Mesenchymal stem cell (in vitro differentiated cells and primary cell): Measurements from ENCODE around the gene KIAA0513.
A peak's percentile ranks its signal among the peaks of the same experiment; 100 is the strongest.

Experiments used
- DNase-seq: peaks from one replicate; pipeline ENCODE4 v3.0.0-alpha.2; 2013
- H2AFZ ChIP-seq: one replicate; pipeline ENCODE4 v1.6.1; 2013; ENCODE audit warnings: low read depth, mild to moderate bottlenecking, control low read depth, inconsistent platforms, low read length, moderate library complexity
- H2AK5ac ChIP-seq: 2 replicates; pipeline ENCODE4 v1.6.1; 2013; ENCODE audit warnings: low read length, moderate library complexity, mild to moderate bottlenecking, inconsistent platforms; ENCODE audit not compliant: severe bottlenecking
- H2BK120ac ChIP-seq: one replicate; pipeline ENCODE4 v1.6.1; 2013; ENCODE audit warnings: low read depth, mild to moderate bottlenecking, inconsistent platforms, low read length, moderate library complexity
- H2BK12ac ChIP-seq, 2 experiments: one replicate each; pipeline ENCODE4 v1.6.1; 2013; ENCODE audit warnings: inconsistent platforms in 2 of 2, low read length in 2 of 2, mild to moderate bottlenecking in 2 of 2, moderate library complexity in 2 of 2, control low read depth in 1 of 2
- H2BK15ac ChIP-seq: one replicate; pipeline ENCODE4 v1.6.1; 2013; ENCODE audit warnings: mild to moderate bottlenecking, low read depth, inconsistent platforms; ENCODE audit not compliant: poor library complexity, severe bottlenecking
- H2BK5ac ChIP-seq: 2 replicates; pipeline ENCODE4 v1.6.1; 2013; ENCODE audit warnings: low read depth, mild to moderate bottlenecking, low read length, control low read depth, inconsistent platforms; ENCODE audit not compliant: poor library complexity, severe bottlenecking
- H3K14ac ChIP-seq, 2 experiments: one replicate each; pipeline ENCODE4 v1.6.1; 2013; ENCODE audit warnings: inconsistent platforms in 2 of 2, low read length in 2 of 2, control low read depth in 1 of 2, mild to moderate bottlenecking in 1 of 2, moderate library complexity in 1 of 2
- H3K18ac ChIP-seq, 2 experiments: one replicate each; pipeline ENCODE4 v1.6.1; 2013; ENCODE audit warnings: inconsistent platforms in 2 of 2, low read length in 2 of 2, control low read depth in 1 of 2, low read depth in 1 of 2, mild to moderate bottlenecking in 1 of 2
- H3K23ac ChIP-seq, 2 experiments: one replicate each; pipeline ENCODE4 v1.6.1; 2013; ENCODE audit warnings: inconsistent platforms in 2 of 2, low read length in 2 of 2, mild to moderate bottlenecking in 2 of 2, moderate library complexity in 2 of 2, control low read depth in 1 of 2
- H3K27ac ChIP-seq: 2 replicates; pipeline ENCODE4 v1.5.1; 2013; ENCODE audit warnings: mild to moderate bottlenecking, moderate library complexity, low read length, control low read depth, inconsistent platforms; ENCODE audit not compliant: poor library complexity, severe bottlenecking
- H3K27me3 ChIP-seq, 2 experiments: 2 replicates each; pipeline versions ENCODE4 v1.6.1 to v1.7.0; 2013; ENCODE audit warnings: low read length in 2 of 2, mild to moderate bottlenecking in 2 of 2, moderate library complexity in 2 of 2, control low read depth in 1 of 2, inconsistent platforms in 1 of 2; ENCODE audit not compliant: control insufficient read depth in 1 of 2, insufficient read depth in 1 of 2
- H3K36me3 ChIP-seq, 2 experiments: 2 replicates each; pipeline versions ENCODE4 v1.6.1 to v1.7.0; 2013; ENCODE audit warnings: low read length in 2 of 2, control low read depth in 1 of 2, inconsistent platforms in 1 of 2, low read depth in 1 of 2, mild to moderate bottlenecking in 1 of 2; ENCODE audit not compliant: insufficient read depth in 2 of 2, control insufficient read depth in 1 of 2
- H3K4ac ChIP-seq, 2 experiments: one replicate each; pipeline ENCODE4 v1.6.1; 2013; ENCODE audit warnings: inconsistent platforms in 2 of 2, low read length in 2 of 2, mild to moderate bottlenecking in 2 of 2, moderate library complexity in 2 of 2, control low read depth in 1 of 2, low read depth in 1 of 2
- H3K4me1 ChIP-seq: 2 replicates; pipeline ENCODE4 v1.6.1; 2013; ENCODE audit warnings: low read depth, low read length, control low read depth; ENCODE audit not compliant: control insufficient read depth, insufficient read depth
- H3K4me2 ChIP-seq: 2 replicates; pipeline ENCODE4 v1.6.1; 2013; ENCODE audit warnings: low read length, mild to moderate bottlenecking, inconsistent platforms; ENCODE audit not compliant: poor library complexity, severe bottlenecking
- H3K4me3 ChIP-seq, 2 experiments: 2 replicates each; pipeline versions ENCODE4 v1.5.1 to v1.7.0; 2013; ENCODE audit warnings: low read length in 2 of 2, mild to moderate bottlenecking in 2 of 2, control low read depth in 1 of 2, low read depth in 1 of 2; ENCODE audit not compliant: insufficient read depth in 1 of 2
- H3K79me1 ChIP-seq: replicated peaks from 2 replicates; pipeline ENCODE4 v1.6.1; 2013; ENCODE audit warnings: mild to moderate bottlenecking, control low read depth, low read length, inconsistent platforms; ENCODE audit not compliant: poor library complexity, severe bottlenecking
- H3K9ac ChIP-seq: 2 replicates; pipeline ENCODE4 v1.7.0; 2013; ENCODE audit warnings: mild to moderate bottlenecking, low read length, moderate library complexity
- H3K9me3 ChIP-seq: 2 replicates; pipeline ENCODE4 v1.7.0; 2013; ENCODE audit warnings: mild to moderate bottlenecking, low read length; ENCODE audit not compliant: control insufficient read depth
- H4K8ac ChIP-seq: one replicate; pipeline ENCODE4 v1.6.1; 2013; ENCODE audit warnings: inconsistent platforms, mild to moderate bottlenecking, low read length, moderate library complexity
- H4K91ac ChIP-seq: one replicate; pipeline ENCODE4 v1.6.1; 2013; ENCODE audit warnings: mild to moderate bottlenecking, low read length, inconsistent platforms
- WGBS: methylation state at CpG from one replicate; pipeline ENCODE4 v1.1.7; 2013; ENCODE audit warnings: mixed read lengths; 5-methylcytosine and 5-hydroxymethylcytosine counted together

Gene KIAA0513

GRCh38 chr16:85125570-85126393 lies 98.2 kb downstream of the KIAA0513 start:
- 92% methylated on average over 14 of the region's 16 CpGs for WGBS
- Histone ChIP-seq H2BK15ac (peak overlapping the region; percentile 78), H4K91ac (peak overlapping the region; percentile 83)

DNA sequence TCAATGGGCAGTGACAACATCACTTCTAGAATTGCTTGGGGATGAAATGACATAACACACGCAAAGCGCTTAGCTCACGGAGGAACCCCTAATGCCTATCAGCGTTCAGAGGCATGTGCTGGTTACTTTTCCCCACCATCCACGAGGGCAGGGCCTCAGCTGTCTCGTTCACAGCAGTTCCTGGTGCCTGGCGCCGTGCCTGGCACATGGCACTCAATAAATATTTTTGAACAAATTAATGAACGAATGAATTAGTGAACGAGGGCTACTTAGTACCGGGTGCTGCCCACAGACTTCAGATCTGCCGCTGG lies 98.8 kb downstream of the KIAA0513 start:
- Histone ChIP-seq H3K27ac (peak overlapping the region; percentile 76), H3K9ac (peak overlapping the region; percentile 71), H3K79me1 (no peaks in the 10 kb centered on the region), H2BK5ac (peak overlapping the region; percentile 81), H3K14ac (peak overlapping the region in 1 of 2 experiments; percentile 68), H2BK120ac (peak overlapping the region; percentile 83), H3K4me2 (no peak overlapping the region), H3K9me3 (no peaks in the 10 kb centered on the region), H4K91ac (peak overlapping the region; percentile 75), H3K18ac (peak overlapping the region; percentile 49 to 67), H3K4me1 (peaks cover 30% of the 10 kb centered on the region), H3K27me3 (no peaks in the 10 kb centered on the region), H2BK12ac (peak overlapping the region; percentile 51 to 87), H4K8ac (peak overlapping the region; percentile 89), H2AK5ac (peak overlapping the region; percentile 14), H3K4me3 (no peak overlapping the region), H3K4ac (peak overlapping the region; percentile 75 to 85), H3K36me3 (no peaks in the 10 kb centered on the region), H3K23ac (no peak overlapping the region), H2AFZ (no peak overlapping the region), H2BK15ac (no peak overlapping the region)
- DNase-seq = no peak
- WGBS = 73% methylated on average over 12 of the region's 12 CpGs

More at GRCh38 chr16:85125570-85126393, 98.2 kb downstream of the KIAA0513 start:
- H2AK5ac ChIP-seq = peak overlapping the region; percentile 49
- no peaks in the 10 kb centered on the region for H3K36me3 ChIP-seq
- H3K27ac ChIP-seq = peak overlapping the region; percentile 76
- H2BK120ac ChIP-seq = peak overlapping the region; percentile 83
- no peak overlapping the region for H3K9ac ChIP-seq
- no peak overlapping the region for H3K14ac ChIP-seq
- no peaks in the 10 kb centered on the region for H3K9me3 ChIP-seq
- H4K8ac ChIP-seq = peak overlapping the region; percentile 52
- no peak overlapping the region for H2BK5ac ChIP-seq
- H3K18ac ChIP-seq = peak overlapping the region; percentile 38 to 49
- peak overlapping the region; percentile 26 to 51 for H2BK12ac ChIP-seq
- DNase-seq = no peak
- H3K4ac ChIP-seq = peak overlapping the region; percentile 52 to 85
- no peak overlapping the region for H2AFZ ChIP-seq
- no peak overlapping the region for H3K23ac ChIP-seq
- H3K4me2 ChIP-seq = no peak overlapping the region
- H3K27me3 ChIP-seq = no peaks in the 10 kb centered on the region
- H3K4me3 ChIP-seq = no peak overlapping the region
- no peaks in the 10 kb centered on the region for H3K79me1 ChIP-seq
- peaks cover 30% of the 10 kb centered on the region for H3K4me1 ChIP-seq

DNA sequence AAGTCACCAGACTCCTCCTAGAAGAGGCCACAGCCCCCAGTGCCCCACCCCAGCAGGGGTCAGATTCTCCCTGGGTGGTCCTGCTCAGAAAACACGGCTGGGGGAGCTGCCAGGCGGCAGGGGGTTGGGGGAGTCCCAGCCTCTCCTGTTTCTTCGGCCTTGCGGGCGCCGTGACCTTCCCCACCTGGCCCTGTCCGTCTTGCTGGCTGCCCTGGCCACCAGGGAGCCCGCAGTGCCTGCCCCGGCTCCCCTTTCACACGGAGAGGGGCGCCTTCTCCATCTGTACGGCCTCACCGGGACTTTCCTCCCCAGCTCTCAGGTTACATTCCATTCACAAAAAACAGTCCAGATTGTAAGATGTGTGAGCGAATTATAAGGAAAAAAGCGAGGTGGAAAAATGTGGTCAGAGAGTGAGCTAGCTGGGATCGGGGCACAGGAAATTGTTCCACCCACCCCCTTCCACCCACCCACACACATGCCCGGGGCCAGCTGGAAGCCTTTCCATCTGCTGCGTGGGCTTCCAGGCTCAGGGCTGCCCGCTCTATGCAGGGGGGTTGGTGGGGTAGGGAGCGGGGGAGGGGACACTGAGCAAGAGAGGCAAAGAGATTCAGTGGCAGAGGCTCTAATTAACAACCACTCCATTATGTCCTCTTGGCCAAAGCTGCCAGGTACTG lies 99.2 kb downstream of the KIAA0513 start:
- Histone ChIP-seq H2AFZ (peak overlapping the region; percentile 54), H3K27me3 (no peaks in the 10 kb centered on the region), H4K91ac (peak overlapping the region; percentile 30), H3K9me3 (no peaks in the 10 kb centered on the region), H2BK120ac (peak overlapping the region; percentile 83), H2AK5ac (peak overlapping the region; percentile 14), H2BK5ac (peak overlapping the region; percentile 81), H3K4me1 (peaks cover 30% of the 10 kb centered on the region), H3K4ac (peak overlapping the region; percentile 75 to 85), H2BK15ac (peak overlapping the region; percentile 96), H3K79me1 (no peaks in the 10 kb centered on the region), H3K18ac (peak overlapping the region; percentile 49 to 84), H3K23ac (no peak overlapping the region), H2BK12ac (peak overlapping the region; percentile 51 to 97), H3K4me3 (no peak overlapping the region), H3K4me2 (peak overlapping the region; percentile 20), H3K27ac (peak overlapping the region; percentile 76), H4K8ac (peak overlapping the region; percentile 89), H3K9ac (peak overlapping the region; percentile 71), H3K14ac (peak overlapping the region in 1 of 2 experiments; percentile 18), H3K36me3 (no peaks in the 10 kb centered on the region)
- peak; percentile 89 for DNase-seq
- WGBS = 26% methylated on average over 6 of the region's 20 CpGs

- peak overlapping the region; percentile 76 for H3K27ac ChIP-seq
- H2BK15ac ChIP-seq = no peak overlapping the region
- no peak overlapping the region for H3K9ac ChIP-seq
- no peak overlapping the region for H3K4me3 ChIP-seq
- peaks cover 30% of the 10 kb centered on the region for H3K4me1 ChIP-seq
- peak overlapping the region in 1 of 2 experiments; percentile 18 for H3K14ac ChIP-seq
- H3K9me3 ChIP-seq = no peaks in the 10 kb centered on the region
- H4K8ac ChIP-seq = no peak overlapping the region
- WGBS = 86% methylated on average over 2 of the region's 3 CpGs
- H3K36me3 ChIP-seq = no peaks in the 10 kb centered on the region
- H3K18ac ChIP-seq = peak overlapping the region in 1 of 2 experiments; percentile 84
- H4K91ac ChIP-seq = no peak overlapping the region
- no peak overlapping the region for H3K23ac ChIP-seq
- no peaks in the 10 kb centered on the region for H3K27me3 ChIP-seq
- no peak overlapping the region for H2BK5ac ChIP-seq
- H3K79me1 ChIP-seq = no peaks in the 10 kb centered on the region
- no peak overlapping the region for H2AK5ac ChIP-seq
- H2BK12ac ChIP-seq = peak overlapping the region in 1 of 2 experiments; percentile 97
- DNase-seq = no peak
- no peak overlapping the region for H2AFZ ChIP-seq
- H3K4ac ChIP-seq = peak overlapping the region in 1 of 2 experiments; percentile 71
- H2BK120ac ChIP-seq = peak overlapping the region; percentile 6
- H3K4me2 ChIP-seq = no peak overlapping the region
Measured at GRCh38 chr16:85127379-85127723, 99.8 kb downstream of the KIAA0513 start.
